K562 treated with DMSO at 1 percent for 24 hours (cell line): ENCODE data around the gene ACTL6A. TPM values are rescaled to one million over a fixed set of nuclear protein-coding genes. Genes with fewer than 3 reads are reported as not detected.

Experiments used
- total RNA-seq: library from RNA; unstranded; fragments of 300-600 nt; gene quantifications from 2 replicates; pipeline ENCODE4 v1.2.3, GENCODE V29; 2022; ENCODE audit warnings: low read depth; ENCODE audit not compliant: insufficient read depth

The ACTL6A gene
- total RNA-seq = 46.2 and 56.1 TPM in 2 replicates

DNA sequence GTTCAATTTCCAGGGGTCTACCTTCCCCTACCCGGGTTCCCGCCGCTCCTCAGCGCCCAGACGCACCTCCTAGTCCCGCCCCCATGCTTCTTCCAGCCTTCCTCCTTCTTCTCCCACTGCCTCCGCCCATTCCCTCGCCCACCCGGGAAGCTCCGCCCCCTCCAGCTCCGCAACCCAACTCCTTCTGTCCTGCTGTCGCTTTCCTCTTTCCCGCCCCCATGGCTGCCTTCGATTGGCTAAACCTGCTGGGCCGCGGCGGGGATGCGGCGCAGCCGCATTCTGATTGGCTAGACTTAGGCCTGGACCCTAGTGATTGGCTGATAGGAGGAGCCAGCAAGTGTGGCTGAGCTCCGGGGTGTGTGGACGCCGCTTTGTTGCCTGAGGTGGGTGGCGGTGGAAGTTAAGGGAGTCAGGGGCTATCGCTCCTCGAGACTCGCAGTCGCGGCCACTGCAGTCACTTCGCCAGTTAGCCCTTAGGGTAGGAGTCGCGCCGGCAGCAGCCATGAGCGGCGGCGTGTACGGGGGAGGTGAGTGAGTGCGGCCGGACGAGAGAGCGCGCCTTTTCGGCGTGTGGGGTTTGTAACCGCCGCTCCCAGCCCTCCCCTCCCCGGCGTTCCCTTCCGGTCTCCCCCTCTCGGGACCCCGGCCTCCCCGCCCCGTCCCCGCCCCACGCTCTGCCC, at the start of gene ACTL6A:
Gene ACTL6A, plus strand, starts transcription at position 336 of the 680 bp plus-strand sequence. Its CDS starts 167 bp downstream, at position 503.

GRCh38 chr3:179604321-179605078, 41.8 kb downstream of the ACTL6A start, which contains the start of the genes MRPL47 and NDUFB5:
TSS of gene MRPL47 (minus strand) at chr3:179604638. CDS start at chr3:179604624, 14 bp downstream.
TSS of gene NDUFB5 (plus strand) at chr3:179604794. CDS start at chr3:179604816, 22 bp downstream.

Other genes with a start within 250 kb of the ACTL6A start
- 24.6 and 29.8 TPM in 2 replicates for gene ZNF639, start 239.9 kb upstream of the ACTL6A start, total RNA-seq
- gene MFN1, start 215.2 kb upstream of the ACTL6A start, total RNA-seq = 8.8 and 10.2 TPM in 2 replicates
- 6.8 and 6.9 TPM in 2 replicates for gene GNB4, start 111.5 kb upstream of the ACTL6A start, total RNA-seq
- 28.0 and 38.3 TPM in 2 replicates for gene MRPL47, start 41.7 kb downstream of the ACTL6A start, total RNA-seq
- 74.5 and 78.7 TPM in 2 replicates for gene NDUFB5, start 41.9 kb downstream of the ACTL6A start, total RNA-seq
- gene USP13, start 90.1 kb downstream of the ACTL6A start, total RNA-seq = 0.41 and 0.46 TPM in 2 replicates